ENCODE measurements around the gene DUSP7.

- TF ChIP-seq FOXA1 (IDR thresholded peaks at IDR 0.05) (no peak), PKNOX1 (IDR thresholded peaks at IDR 0.05) (no peak), ZNF384 (IDR thresholded peaks at IDR 0.05) (no peak), FOXK2 (IDR thresholded peaks at IDR 0.05) (no peak), ARNT (IDR thresholded peaks at IDR 0.05) (no peak; the same call in 1 of the 2 replicates), BHLHE40 (IDR thresholded peaks at IDR 0.05; ENCODE audit: borderline replicate concordance) (no peak), TARDBP (IDR thresholded peaks at IDR 0.05) (no peak), SUZ12 (IDR thresholded peaks at IDR 0.05) (no peak), L3MBTL2 (conservative IDR thresholded peaks at IDR 0.05) (no peak), LEF1 (IDR thresholded peaks at IDR 0.05; ENCODE audit: borderline replicate concordance) (no peak; the same call in 1 of the 2 replicates), NFRKB (IDR thresholded peaks at IDR 0.05) (no peak), FOXM1 (IDR thresholded peaks at IDR 0.05; ENCODE audit: borderline replicate concordance) (0 out of 2 replicates have a peak, but pooled peaks have one; percentile 45)
Observed at GRCh38 chr3:52056521-52056967, at the start of gene DUSP7.
